Endothelial cell of coronary artery (primary cell): Measurements from ENCODE around the gene SUN2. TPM values are rescaled to one million over a fixed set of nuclear protein-coding genes. Genes with fewer than 3 reads are reported as not detected.

Source experiments
- total RNA-seq: library from RNA; depleted of rRNA; stranded (reverse); fragments of >200 nt; gene quantifications from 2 replicates; pipeline ENCODE4 v1.2.3, GENCODE V29; 2014

Gene SUN2
- 80.3 and 114 TPM in 2 replicates for total RNA-seq

GRCh38 chr22:38755911-38756532 is at the start of gene SUN2:
Gene SUN2, minus strand, starts transcription at chr22:38755998. Its CDS starts 3,370 bp downstream, at chr22:38752628.

GRCh38 chr22:38793721-38794466 is 38.1 kb upstream of the SUN2 start, which contains the start of gene DNAL4:
Gene DNAL4, minus strand, starts transcription at chr22:38794143. Its CDS starts 11,412 bp downstream, at chr22:38782731.

GRCh38 chr22:38705235-38706100 is 50.3 kb downstream of the SUN2 start, which contains the start of gene GTPBP1:
Gene GTPBP1, plus strand, starts transcription at chr22:38705944. Its CDS starts 12 bp downstream, at chr22:38705956.

GRCh38 chr22:38700789-38701628 is 54.8 kb downstream of the SUN2 start, which contains the start of gene JOSD1:
Gene JOSD1, minus strand, starts transcription at chr22:38700943. Its CDS starts 956 bp downstream, at chr22:38699987.

Other genes with a start within 250 kb of the SUN2 start
- gene DDX17, start 249.7 kb downstream of the SUN2 start, total RNA-seq, result 325 and 547 TPM in 2 replicates
- 0.94 and 1.6 TPM in 2 replicates for gene DMC1, start 185.8 kb downstream of the SUN2 start, total RNA-seq
- gene FAM227A, start 99.6 kb downstream of the SUN2 start, total RNA-seq, result 0.72 and 2.1 TPM in 2 replicates
- gene CBY1, start 99.4 kb downstream of the SUN2 start, total RNA-seq, result 21.8 and 23.3 TPM in 2 replicates
- gene TOMM22, start 74.0 kb downstream of the SUN2 start, total RNA-seq, result 73.9 and 100 TPM in 2 replicates
- gene JOSD1, start 55.1 kb downstream of the SUN2 start, total RNA-seq, result 56.3 and 61.4 TPM in 2 replicates
- gene GTPBP1, start 50.1 kb downstream of the SUN2 start, total RNA-seq, result 26.9 and 39.2 TPM in 2 replicates
- 14.2 and 15.2 TPM in 2 replicates for gene DNAL4, start 38.1 kb upstream of the SUN2 start, total RNA-seq
- 0.18 and 0.47 TPM in 2 replicates for gene NPTXR, start 88.0 kb upstream of the SUN2 start, total RNA-seq
- 25.9 and 30.3 TPM in 2 replicates for gene CBX6, start 116.2 kb upstream of the SUN2 start, total RNA-seq
- not detected in 2 replicates for gene APOBEC3A, start 201.6 kb upstream of the SUN2 start, total RNA-seq
- 0.38 and 1.3 TPM in 2 replicates for gene APOBEC3B, start 226.3 kb upstream of the SUN2 start, total RNA-seq